GM20000 (cell line): ENCODE data around the gene CRADD.

Experiments
- DNase-seq: peaks from one replicate; pipeline ENCODE4 v3.0.0; 2012; ENCODE audit warnings: low spot score
- CTCF ChIP-seq: IDR thresholded peaks from 2 replicates; pipeline ENCODE4 v1.5.1; 2012; ENCODE audit warnings: mild to moderate bottlenecking, control low read depth; ENCODE audit errors: extremely low read depth, missing control alignments

CRADD gene

GRCh38 chr12:93758801-93759373 lies 81.7 kb downstream of the CRADD start:
- no peak for TF ChIP-seq CTCF
- no peak for DNase-seq

GRCh38 chr12:93759512-93760081 lies 82.4 kb downstream of the CRADD start:
- DNase-seq, result no peak
- TF ChIP-seq CTCF, result no peak

- no peak for TF ChIP-seq CTCF
- no peak for DNase-seq
Measured at GRCh38 chr12:93760275-93760875, 83.2 kb downstream of the CRADD start.

GRCh38 chr12:93762059-93762719 lies 85.0 kb downstream of the CRADD start:
- no peak for TF ChIP-seq CTCF
- no peak for DNase-seq

- no peak for DNase-seq
- no peak for TF ChIP-seq CTCF
Measured at GRCh38 chr12:93762912-93763553, 85.9 kb downstream of the CRADD start.

- TF ChIP-seq CTCF, result no peak
- DNase-seq, result no peak
Measured at GRCh38 chr12:93763746-93764147, 86.6 kb downstream of the CRADD start.

- no peak for TF ChIP-seq CTCF
- DNase-seq, result no peak
Measured at GRCh38 chr12:93766371-93766770, 89.2 kb downstream of the CRADD start.
